ENCODE results near the gene GUCA2B.
A peak's percentile ranks its signal among the peaks of the same experiment; 100 is the strongest.

Gene GUCA2B

GRCh38 chr1:42152907-42153600 is at the start of gene GUCA2B:
Gene GUCA2B (plus strand): TSS chr1:42153410. CDS start chr1:42153451, 41 bp downstream.
- no peak for DNase-seq

GRCh38 chr1:42105025-42105424 is 48.2 kb upstream of the GUCA2B start:
- DNase-seq = no peak

GRCh38 chr1:42108309-42108708 is 44.9 kb upstream of the GUCA2B start:
- no peak for DNase-seq

GRCh38 chr1:42109600-42109999 is 43.6 kb upstream of the GUCA2B start:
- DNase-seq = no peak

GRCh38 chr1:42114229-42114628 is 39.0 kb upstream of the GUCA2B start:
- no peak for DNase-seq

- no peak for DNase-seq
Observed at GRCh38 chr1:42117214-42117613, 36.0 kb upstream of the GUCA2B start.

- no peak for DNase-seq
Observed at GRCh38 chr1:42118125-42118524, 35.1 kb upstream of the GUCA2B start.

- DNase-seq = no peak
Observed at GRCh38 chr1:42122408-42122807, 30.8 kb upstream of the GUCA2B start.

GRCh38 chr1:42125552-42125951 is 27.7 kb upstream of the GUCA2B start:
- no peak for DNase-seq

GRCh38 chr1:42127767-42128166 is 25.4 kb upstream of the GUCA2B start:
- DNase-seq = no peak

- peak; percentile 9 for DNase-seq
Observed at GRCh38 chr1:42128499-42128898, 24.7 kb upstream of the GUCA2B start.

- no peak for DNase-seq
Observed at GRCh38 chr1:42128964-42129363, 24.2 kb upstream of the GUCA2B start.

- no peak for DNase-seq
Observed at GRCh38 chr1:42130061-42130660, 23.0 kb upstream of the GUCA2B start.

GRCh38 chr1:42133390-42133789 is 19.8 kb upstream of the GUCA2B start:
- DNase-seq = no peak

GRCh38 chr1:42133809-42134526 is 19.2 kb upstream of the GUCA2B start:
- DNase-seq = no peak

GRCh38 chr1:42135426-42135825 is 17.8 kb upstream of the GUCA2B start:
- DNase-seq = no peak

GRCh38 chr1:42136466-42136865 is 16.7 kb upstream of the GUCA2B start:
- no peak for DNase-seq

- DNase-seq = no peak
Observed at GRCh38 chr1:42137766-42138165, 15.4 kb upstream of the GUCA2B start.

GRCh38 chr1:42138586-42138985 is 14.6 kb upstream of the GUCA2B start:
- no peak for DNase-seq

- no peak for DNase-seq
Observed at GRCh38 chr1:42139444-42139843, 13.8 kb upstream of the GUCA2B start.

GRCh38 chr1:42140191-42140590 is 13.0 kb upstream of the GUCA2B start:
- DNase-seq = no peak

- DNase-seq = no peak
Observed at GRCh38 chr1:42141978-42142377, 11.2 kb upstream of the GUCA2B start.

GRCh38 chr1:42142894-42143675 is 10.1 kb upstream of the GUCA2B start:
- DNase-seq = peak; percentile 10

Measured in NCI-H146 (cell line).